IMR-90 (cell line): ENCODE results near the gene ZFYVE1. TPM values are rescaled to one million over a fixed set of nuclear protein-coding genes. Genes with fewer than 3 reads are reported as not detected.

Experiments
- ATAC-seq: fragments of 200-7000 bp; cut with Tn5 transposase; 2 replicates; pipeline ENCODE4 v1.9.1; 2020; ENCODE audit warnings: low read depth, mild to moderate bottlenecking, moderate library complexity
- BruUV-seq: library from RNA; stranded (reverse); fragments of 400-500 nt; replicated peaks from 2 replicates; lab custom pipeline; 2021; lab: Mats Ljungman, UMichigan
- CTCF ChIA-PET: fragments of 300-600 bp; formaldehyde crosslinking; extraction: SDS; loops from one replicate; lab custom pipeline; 2021; ENCODE audit warnings: antibody characterized with exemption; lab: Yijun Ruan, JAX
- POLR2A ChIA-PET: fragments of 300-600 bp; sonication (Branson Sonifier 250); formaldehyde crosslinking; loops from one replicate; lab custom pipeline; 2022; ENCODE audit warnings: antibody characterized with exemption; ENCODE audit not compliant: unreplicated experiment; lab: Charles Lee
- DNase-seq: peaks from one replicate; pipeline ENCODE4 v3.0.0; 2013
- H2AFZ ChIP-seq: replicated peaks from 2 replicates; pipeline ENCODE3; 2013; ENCODE audit warnings: low read length, mild to moderate bottlenecking; ENCODE audit not compliant: poor library complexity
- H2AK5ac ChIP-seq: 2 replicates; pipeline ENCODE4 v1.6.1; 2013; ENCODE audit warnings: low read depth, low read length, inconsistent platforms
- H2AK9ac ChIP-seq: replicated peaks from 2 replicates; pipeline ENCODE3; 2013; ENCODE audit warnings: mild to moderate bottlenecking, low read depth, low read length, moderate library complexity; ENCODE audit not compliant: poor library complexity
- H2BK120ac ChIP-seq: 2 replicates; pipeline ENCODE4 v1.6.1; 2013; ENCODE audit warnings: low read depth, low read length, inconsistent platforms
- H2BK15ac ChIP-seq: 3 replicates; pipeline ENCODE4 v1.6.1; 2013; ENCODE audit warnings: low read depth, low read length, inconsistent platforms
- H2BK20ac ChIP-seq: 2 replicates; pipeline ENCODE4 v1.6.1; 2013; ENCODE audit warnings: low read depth, mild to moderate bottlenecking, inconsistent platforms, low read length, moderate library complexity
- H2BK5ac ChIP-seq: 2 replicates; pipeline ENCODE4 v1.6.1; 2013; ENCODE audit warnings: mild to moderate bottlenecking, low read depth, low read length, inconsistent platforms; ENCODE audit not compliant: poor library complexity, severe bottlenecking
- H3K14ac ChIP-seq: replicated peaks from 2 replicates; pipeline ENCODE4 v1.6.1; 2013; ENCODE audit warnings: low read depth, low read length, inconsistent platforms
- H3K18ac ChIP-seq: 2 replicates; pipeline ENCODE4 v1.6.1; 2013; ENCODE audit warnings: low read depth, low read length, control low read depth
- H3K23ac ChIP-seq: 2 replicates; pipeline ENCODE4 v1.6.1; 2013; ENCODE audit warnings: low read depth, low read length, inconsistent platforms
- H3K27ac ChIP-seq: 2 replicates; pipeline ENCODE4 v1.5.1; 2013; ENCODE audit warnings: mild to moderate bottlenecking, control low read depth, low read length; ENCODE audit not compliant: insufficient read depth
- H3K27me3 ChIP-seq: 2 replicates; pipeline ENCODE4 v1.6.1; 2013; ENCODE audit warnings: low read length; ENCODE audit not compliant: control insufficient read depth, insufficient read depth
- H3K36me3 ChIP-seq: 2 replicates; pipeline ENCODE4 v1.6.1; 2013; ENCODE audit warnings: low read length, mixed read lengths; ENCODE audit not compliant: control insufficient read depth, insufficient read depth
- H3K4ac ChIP-seq: 2 replicates; pipeline ENCODE4 v1.6.1; 2013; ENCODE audit warnings: low read depth, low read length, inconsistent platforms
- H3K4me1 ChIP-seq: 2 replicates; pipeline ENCODE4 v1.6.1; 2013; ENCODE audit warnings: low read length, mixed read lengths; ENCODE audit not compliant: control insufficient read depth, insufficient read depth
- H3K4me2 ChIP-seq: 2 replicates; pipeline ENCODE4 v1.6.1; 2013; ENCODE audit warnings: low read depth, mild to moderate bottlenecking, control low read depth, low read length, moderate library complexity
- H3K4me3 ChIP-seq: 2 replicates; pipeline ENCODE4 v1.5.1; 2013; ENCODE audit warnings: low read depth, mild to moderate bottlenecking, control low read depth, low read length, moderate library complexity; ENCODE audit not compliant: insufficient read depth
- H3K56ac ChIP-seq: 2 replicates; pipeline ENCODE4 v1.6.1; 2013; ENCODE audit warnings: low read length, inconsistent platforms; ENCODE audit not compliant: insufficient read depth; ENCODE audit errors: extremely low read depth
- H3K79me1 ChIP-seq, 2 experiments: 2 replicates each; pipeline ENCODE4 v1.6.1; 2013; ENCODE audit warnings: low read length in 2 of 2, inconsistent platforms in 1 of 2, low read depth in 1 of 2
- H3K9ac ChIP-seq: 2 replicates; pipeline ENCODE4 v1.6.1; 2013; ENCODE audit warnings: low read depth, low read length, control low read depth
- H3K9me1 ChIP-seq: 2 replicates; pipeline ENCODE4 v1.6.1; 2013; ENCODE audit warnings: low read length, inconsistent platforms; ENCODE audit not compliant: insufficient read depth
- H3K9me3 ChIP-seq: 2 replicates; pipeline ENCODE4 v1.6.1; 2013; ENCODE audit warnings: low read length; ENCODE audit not compliant: control insufficient read depth, insufficient read depth
- H4K20me1 ChIP-seq: 2 replicates; pipeline ENCODE4 v1.6.1; 2013; ENCODE audit warnings: low read length, inconsistent platforms; ENCODE audit not compliant: insufficient read depth
- H4K5ac ChIP-seq: 2 replicates; pipeline ENCODE4 v1.6.1; 2013; ENCODE audit warnings: mild to moderate bottlenecking, low read depth, low read length, control low read depth
- H4K8ac ChIP-seq, 2 experiments: 2 replicates each; pipeline ENCODE4 v1.6.1; 2013; ENCODE audit warnings: low read depth in 2 of 2, low read length in 2 of 2, control low read depth in 1 of 2, inconsistent platforms in 1 of 2
- H4K91ac ChIP-seq: 2 replicates; pipeline ENCODE4 v1.6.1; 2013; ENCODE audit warnings: low read depth, low read length, inconsistent platforms; ENCODE audit not compliant: insufficient read depth
- BHLHE40 ChIP-seq: fragments of 150-350 bp; IDR thresholded peaks from 2 replicates; pipeline ENCODE4 v1.6.1; 2016; ENCODE audit warnings: mild to moderate bottlenecking, low read depth, low read length
- CEBPB ChIP-seq: IDR thresholded peaks from 2 replicates; pipeline ENCODE4 v1.6.1; 2012; ENCODE audit warnings: low read depth, low read length, improper control_type of control experiment
- CHD1 ChIP-seq: IDR thresholded peaks from 2 replicates; pipeline ENCODE4 v1.6.1; 2012; ENCODE audit warnings: low read depth, low read length, improper control_type of control experiment
- CTCF ChIP-seq: conservative IDR thresholded peaks from 2 replicates; pipeline ENCODE4 v1.5.1; 2012; ENCODE audit warnings: mild to moderate bottlenecking, low read depth, low read length, improper control_type of control experiment
- ELK1 ChIP-seq: fragments of 150-350 bp; IDR thresholded peaks from 2 replicates; pipeline ENCODE4 v1.6.1; 2016; ENCODE audit warnings: low read depth, mild to moderate bottlenecking, low read length, moderate library complexity, borderline replicate concordance
- FOS ChIP-seq: fragments of 150-350 bp; IDR thresholded peaks from 2 replicates; pipeline ENCODE4 v1.6.1; 2016; ENCODE audit warnings: low read depth, low read length
- MAFK ChIP-seq: IDR thresholded peaks from 2 replicates; pipeline ENCODE4 v1.6.1; 2012; ENCODE audit warnings: low read depth, low read length, improper control_type of control experiment
- MAZ ChIP-seq: IDR thresholded peaks from 2 replicates; pipeline ENCODE4 v1.6.1; 2012; ENCODE audit warnings: low read depth, mild to moderate bottlenecking, low read length, improper control_type of control experiment, moderate library complexity, borderline replicate concordance
- MXI1 ChIP-seq: IDR thresholded peaks from 2 replicates; pipeline ENCODE4 v1.6.1; 2012; ENCODE audit warnings: low read depth, mild to moderate bottlenecking, low read length, moderate library complexity, borderline replicate concordance
- NFE2L2 ChIP-seq: fragments of 150-350 bp; IDR thresholded peaks from 2 replicates; pipeline ENCODE4 v1.6.1; 2016; ENCODE audit warnings: low read depth, mild to moderate bottlenecking, low read length
- POLR2A ChIP-seq: IDR thresholded peaks from 2 replicates; pipeline ENCODE4 v1.6.1; 2012; ENCODE audit warnings: mild to moderate bottlenecking, low read depth, low read length
- RAD21 ChIP-seq: IDR thresholded peaks from 2 replicates; pipeline ENCODE4 v1.6.1; 2012; ENCODE audit warnings: low read length, improper control_type of control experiment
- RCOR1 ChIP-seq: IDR thresholded peaks from 2 replicates; pipeline ENCODE4 v1.6.1; 2012; ENCODE audit warnings: mild to moderate bottlenecking, low read length, improper control_type of control experiment; ENCODE audit not compliant: insufficient replicate concordance
- RFX5 ChIP-seq: IDR thresholded peaks from 2 replicates; pipeline ENCODE4 v1.8.0; 2012; ENCODE audit warnings: low read depth, mild to moderate bottlenecking, low read length, moderate library complexity
- SMC3 ChIP-seq: fragments of 150-350 bp; IDR thresholded peaks from 2 replicates; pipeline ENCODE4 v1.6.1; 2016; ENCODE audit warnings: low read depth, mild to moderate bottlenecking, antibody characterized with exemption, low read length, moderate library complexity
- USF2 ChIP-seq: fragments of 150-350 bp; IDR thresholded peaks from 2 replicates; pipeline ENCODE4 v1.6.1; 2017; ENCODE audit warnings: mild to moderate bottlenecking, antibody characterized with exemption, low read length, low read depth
- WGBS, 2 experiments: methylation state at CpG; one replicate each; pipeline versions ENCODE4 v1.1.5 to v1.1.7; 2013; ENCODE audit warnings: missing lambda C conversion rate in 2 of 2; ENCODE audit not compliant: insufficient read length in 1 of 2; ENCODE audit errors: extremely low coverage in 2 of 2; 5-methylcytosine and 5-hydroxymethylcytosine counted together
- dilution Hi-C: fragments of 300-500 bp; cut with HindIII; formaldehyde crosslinking; loops from one replicate; pipeline ENCODE4 v1.14.3; 2018; ENCODE audit warnings: low sequenced_read_pairs; ENCODE audit not compliant: unreplicated experiment
- in situ Hi-C: fragments of 300-500 bp; cut with MboI; formaldehyde crosslinking; loops from 3 replicates; pipeline ENCODE4 v1.14.3; 2019; ENCODE audit warnings: low sequenced_read_pairs, inconsistent platforms, mixed read lengths
- intact Hi-C: fragments of 100-400 bp; cut with micrococcal nuclease; formaldehyde crosslinking; loops from 2 replicates; pipeline ENCODE4 v1.10.0; 2022
- polyA plus RNA-seq, 3 experiments: library from polyadenylated mRNA; depleted of rRNA; stranded (reverse); fragments of >200 nt; gene quantifications; 2 replicates each; pipeline ENCODE4 v1.2.3, GENCODE V29; 2012; ENCODE audit warnings: low replicate concordance in 1 of 3
- total RNA-seq: library from RNA; depleted of rRNA; stranded (reverse); fragments of >200 nt; gene quantifications from 2 replicates; pipeline ENCODE4 v1.2.3, GENCODE V29; 2012

The ZFYVE1 gene
- total and polyA plus RNA-seq, 2 of the 4 experiments (the other 2 are of a cell fraction) = 12.2 to 14.2 TPM

GRCh38 chr14:72980863-72981262 lies 46.0 kb downstream of the ZFYVE1 start:
- peaks cover 43% of the 10 kb centered on the region for H3K36me3 ChIP-seq
- no peak overlapping the region for H2BK5ac ChIP-seq
- no peaks in the 10 kb centered on the region for H3K27me3 ChIP-seq
- H3K27ac ChIP-seq = no peak overlapping the region
- BruUV-seq = no TSS peak
- in situ Hi-C loops = no loop called here
- intact Hi-C loops = no loop called here
- H2AFZ ChIP-seq = no peak overlapping the region
- no peak overlapping the region for H2AK5ac ChIP-seq
- H4K5ac ChIP-seq = no peak overlapping the region
- CTCF ChIA-PET = no interaction called here
- no peak overlapping the region for H3K4me3 ChIP-seq
- dilution Hi-C loops = no loop called here
- H3K56ac ChIP-seq = no peak overlapping the region
- H4K8ac ChIP-seq = no peak overlapping the region
- no peak for TF ChIP-seq MAZ
- TF ChIP-seq CHD1 = no peak
- TF ChIP-seq USF2 = no peak
- TF ChIP-seq NFE2L2 = no peak
- no peak for TF ChIP-seq FOS
- TF ChIP-seq ELK1 = no peak
- no peak for TF ChIP-seq BHLHE40
- no peak for TF ChIP-seq CEBPB
- no peak for TF ChIP-seq RAD21
- TF ChIP-seq CTCF = no peak
- no peak for TF ChIP-seq SMC3
- no peak for TF ChIP-seq POLR2A
- no peak for TF ChIP-seq RCOR1
- no peak for TF ChIP-seq MXI1
- TF ChIP-seq RFX5 = no peak
- no peak for TF ChIP-seq MAFK
- no peak overlapping the region for H4K91ac ChIP-seq
- H2AK9ac ChIP-seq = no peak overlapping the region
- no peak overlapping the region for H2BK120ac ChIP-seq
- 100% methylated on average over 2 of the region's 8 CpGs; no CpG with 5 or more reads in 1 of the 2 experiments for WGBS, 2 experiments
- no peak overlapping the region for H3K9ac ChIP-seq
- no peaks in the 10 kb centered on the region for H3K9me3 ChIP-seq
- H2BK20ac ChIP-seq = no peak overlapping the region
- no peak overlapping the region for H3K4me2 ChIP-seq
- DNase-seq (no peak), ATAC-seq (no peak)
- no peak overlapping the region for H3K14ac ChIP-seq
- H4K20me1 ChIP-seq = peaks cover 3% of the 10 kb centered on the region; the same call in 1 of the 2 replicates
- peaks cover 3% of the 10 kb centered on the region; the same call in 1 of the 2 replicates for H3K9me1 ChIP-seq
- H2BK15ac ChIP-seq = no peak overlapping the region
- H3K18ac ChIP-seq = no peak overlapping the region
- POLR2A ChIA-PET = no interaction called here
- no peaks in the 10 kb centered on the region for H3K4me1 ChIP-seq
- peaks cover 11 to 31% of the 10 kb centered on the region in 2 experiments; a peak in 3 of 4 replicates for H3K79me1 ChIP-seq
- H3K23ac ChIP-seq = no peak overlapping the region
- H3K4ac ChIP-seq = no peak overlapping the region
